ENCODE data around the gene DPP6.

The DPP6 gene

GRCh38 chr7:154898973-154899855 is 847.0 kb downstream of the DPP6 start:
- no peak for DNase-seq (ENCODE audit: extremely low read depth, low read depth)
- no peak for TF ChIP-seq CTCF (IDR thresholded peaks at IDR 0.05; ENCODE audit: low read depth, low read length)

GRCh38 chr7:154899862-154900261 is 847.7 kb downstream of the DPP6 start:
- no peak for TF ChIP-seq CTCF (IDR thresholded peaks at IDR 0.05; ENCODE audit: low read depth, low read length)
- DNase-seq (ENCODE audit: extremely low read depth, low read depth), result no peak

DNA sequence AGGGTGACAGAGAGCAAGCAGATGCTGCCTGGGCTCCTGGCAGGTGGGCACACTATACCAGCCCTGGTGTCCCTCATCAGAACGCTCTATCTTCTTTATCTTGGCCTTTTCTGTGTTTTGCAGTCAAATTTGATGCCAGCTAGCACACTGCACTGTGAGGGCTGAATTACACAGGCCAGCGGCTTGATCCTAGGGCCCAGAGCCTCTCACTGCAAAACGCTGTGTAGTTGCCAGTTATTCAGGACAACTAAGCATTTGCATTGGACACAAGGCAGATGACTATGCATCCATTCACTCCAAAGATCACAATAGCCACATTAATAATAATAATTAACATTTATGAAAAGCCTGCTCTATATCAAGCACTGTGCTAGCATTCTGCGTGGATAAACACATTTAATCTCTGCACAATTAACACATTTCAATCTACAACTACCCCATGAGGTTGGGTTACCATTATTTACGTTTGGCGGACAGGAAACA is 850.4 kb downstream of the DPP6 start:
- no peak for DNase-seq (ENCODE audit: extremely low read depth, low read depth)
- no peak for TF ChIP-seq CTCF (IDR thresholded peaks at IDR 0.05; ENCODE audit: low read depth, low read length)

DNA sequence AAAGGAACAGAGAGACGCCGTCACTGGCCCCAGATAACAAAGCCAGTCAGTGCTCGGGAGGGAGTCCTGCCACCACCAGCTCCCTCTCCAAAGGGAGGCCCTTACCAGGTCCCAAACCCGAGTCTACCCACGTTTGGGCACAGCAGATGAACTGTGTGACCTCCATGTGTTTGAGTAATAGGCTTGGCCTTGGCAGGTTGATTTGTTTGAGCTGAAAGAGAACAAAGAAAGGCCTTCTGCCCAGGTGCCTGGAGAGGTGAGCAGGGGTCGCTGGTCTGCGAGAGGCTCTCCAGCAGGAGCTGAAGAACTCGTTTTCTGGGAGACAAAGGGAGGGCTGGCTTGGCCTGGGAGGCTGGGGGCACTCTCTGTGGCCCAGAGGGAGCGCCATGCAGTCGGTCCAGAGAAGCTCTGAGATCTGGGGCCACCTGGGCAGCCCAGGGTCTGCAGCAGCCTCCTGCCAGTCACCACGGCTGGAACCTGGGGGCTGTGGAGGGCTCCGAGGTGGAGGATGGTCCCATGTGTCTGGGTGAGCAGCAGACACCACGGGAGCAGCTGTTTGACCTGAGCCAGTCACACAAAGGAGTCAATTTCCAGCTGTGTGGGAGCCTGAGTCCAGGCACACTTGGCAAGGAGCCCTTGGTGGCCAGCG is 851.0 kb downstream of the DPP6 start:
- TF ChIP-seq CTCF (IDR thresholded peaks at IDR 0.05; ENCODE audit: low read depth, low read length), result no peak

DNA sequence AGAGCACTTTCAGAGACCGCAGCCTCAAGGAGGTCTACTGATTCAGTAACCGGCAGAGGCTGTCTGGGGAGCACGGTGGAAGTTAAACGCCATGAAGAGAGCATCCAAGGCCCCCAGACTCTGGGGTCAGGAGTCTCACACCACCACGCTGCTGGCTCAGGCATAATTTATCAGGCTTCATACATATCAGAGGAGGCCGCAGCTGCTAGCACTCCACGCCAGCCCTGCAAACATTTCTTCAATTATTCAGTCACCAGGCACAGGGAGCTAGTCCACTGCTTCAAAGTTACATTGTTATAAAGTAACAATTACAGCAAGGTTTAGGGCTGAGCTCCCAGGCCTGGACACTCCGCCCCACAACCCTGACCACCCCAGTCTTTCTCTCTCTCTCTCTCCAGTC is 852.9 kb downstream of the DPP6 start:
- no peak for TF ChIP-seq CTCF (IDR thresholded peaks at IDR 0.05; ENCODE audit: low read depth, low read length)
- no peak for DNase-seq (ENCODE audit: extremely low read depth, low read depth)

More for the DNA sequence above, 851.0 kb downstream of the DPP6 start:
- no peak for DNase-seq (ENCODE audit: extremely low read depth, low read depth)

- no peak for DNase-seq (ENCODE audit: extremely low read depth, low read depth)
- TF ChIP-seq CTCF (IDR thresholded peaks at IDR 0.05; ENCODE audit: low read depth, low read length), result no peak
Observed at GRCh38 chr7:154905615-154906014, 853.4 kb downstream of the DPP6 start.

DNA sequence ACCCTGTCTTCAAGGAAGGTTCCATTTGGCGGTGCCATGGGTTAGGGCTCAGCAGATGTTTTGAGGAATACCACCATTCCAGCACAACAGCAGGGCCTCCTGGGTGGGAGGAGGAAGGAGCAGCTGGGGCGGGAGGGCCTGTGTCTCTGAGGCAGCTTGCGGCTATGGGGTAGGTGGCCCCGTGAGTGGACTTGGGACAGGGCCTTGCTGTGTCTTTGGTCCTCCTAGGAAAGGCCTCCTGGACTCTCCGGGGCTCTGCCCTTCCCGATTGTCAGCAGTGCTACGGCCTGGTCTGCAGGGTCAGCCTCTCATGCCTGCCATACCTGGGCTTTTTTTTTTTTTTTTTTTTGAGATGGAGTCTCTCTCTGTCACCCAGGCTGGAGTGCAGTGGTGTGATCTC is 854.0 kb downstream of the DPP6 start:
- no peak for DNase-seq (ENCODE audit: extremely low read depth, low read depth)
- no peak for TF ChIP-seq CTCF (IDR thresholded peaks at IDR 0.05; ENCODE audit: low read depth, low read length)
